Thymus (tissue), 14 donors: ENCODE results near the gene RGPD3. TPM values are rescaled to one million over a fixed set of nuclear protein-coding genes. Genes with fewer than 3 reads are reported as not detected.
"Not testable (repeated sequence)": the region's sequence is repeated elsewhere in the genome, so short reads cannot be mapped to it uniquely, and the experiment has no call there.

Experiments
- DNase-seq, 9 donors: peaks; one replicate each; pipeline ENCODE4 v3.0.0-alpha.2; 2013; ENCODE audit warnings: low spot score in 9 of 9, low read depth in 6 of 9, missing footprints in 1 of 9
- H3K27ac ChIP-seq, 2 donors: one replicate each; pipeline ENCODE4 v1.5.1; 2013; ENCODE audit warnings: control low read depth in 1 of 2, low read depth in 1 of 2, low read length in 1 of 2, mild to moderate bottlenecking in 1 of 2, moderate library complexity in 1 of 2
- H3K27me3 ChIP-seq, 2 donors: one replicate each; pipeline ENCODE4 v1.5.1; 2013; ENCODE audit warnings: low read length in 1 of 2; ENCODE audit not compliant: control insufficient read depth in 2 of 2, insufficient read depth in 1 of 2
- H3K36me3 ChIP-seq, 2 donors: one replicate each; pipeline ENCODE4 v1.5.1; 2013; ENCODE audit warnings: low read length in 1 of 2, mild to moderate bottlenecking in 1 of 2, moderate library complexity in 1 of 2; ENCODE audit not compliant: control insufficient read depth in 2 of 2, insufficient read depth in 2 of 2
- H3K4me1 ChIP-seq, 2 donors: one replicate each; pipeline ENCODE4 v1.5.1; 2013; ENCODE audit warnings: low read length in 2 of 2; ENCODE audit not compliant: control insufficient read depth in 2 of 2, insufficient read depth in 2 of 2
- H3K4me3 ChIP-seq, 2 donors: one replicate each; pipeline ENCODE4 v1.5.1; 2013; ENCODE audit warnings: low read length in 2 of 2, control low read depth in 1 of 2, mild to moderate bottlenecking in 1 of 2
- H3K9me3 ChIP-seq, 2 donors: one replicate each; pipeline ENCODE4 v1.5.1; 2013; ENCODE audit warnings: low read length in 1 of 2, mild to moderate bottlenecking in 1 of 2; ENCODE audit not compliant: control insufficient read depth in 2 of 2, insufficient read depth in 1 of 2
- WGBS: extraction: QIAGEN DNeasy Blood & Tissue Kit; methylation state at CpG from one replicate; pipeline ENCODE4 v1.1.7; 2013; 5-methylcytosine and 5-hydroxymethylcytosine counted together
- long read RNA-seq, 10 donors: transcript quantifications; one replicate each; lab custom pipeline, GENCODE V29; 2026
- polyA plus RNA-seq: library from polyadenylated mRNA; stranded (reverse); fragments of 200-250 nt; gene quantifications from one replicate; pipeline ENCODE4 v1.2.3, GENCODE V29; 2013
- total RNA-seq: library from RNA; stranded (reverse); fragments of 120-200 nt; gene quantifications from one replicate; pipeline ENCODE4 v1.2.4, GENCODE V29; 2013
- donor health status: healthy.

Gene RGPD3
- total RNA-seq (3.9 TPM), polyA plus RNA-seq (1.8 TPM)
- long read RNA-seq, donor 1, result 0 reads
- long read RNA-seq, donor 2, result 0 reads
- long read RNA-seq, donor 3, result 0 reads
- long read RNA-seq, donor 4, result 0 reads
- long read RNA-seq, donor 5, partial matches to known transcripts, result 8 of 8 reads
- long read RNA-seq, donor 5, other reads (novel, unspliced or antisense), result 0 of 8 reads
- long read RNA-seq, donor 6, partial matches to known transcripts, result 0 of 8 reads
- long read RNA-seq, donor 6, other reads (novel, unspliced or antisense), result 8 of 8 reads
- long read RNA-seq, donor 7, result 0 reads
- long read RNA-seq, donor 8, result 0 reads
- long read RNA-seq, donor 9, result 0 reads
- long read RNA-seq, donor 10, result 0 reads

- H3K27me3 ChIP-seq, H3K9me3 ChIP-seq, H3K27ac ChIP-seq, H3K4me3 ChIP-seq, H3K36me3 ChIP-seq, H3K4me1 ChIP-seq, DNase-seq: not testable (repeated sequence)
- 99% methylated on average over 45 of the region's 45 CpGs for WGBS
Measured at GRCh38 chr2:106468107-106468506, at the start of gene RGPD3. RGPD3 (minus strand) TSS chr2:106468413; CDS start chr2:106468288, 125 bp downstream.

GRCh38 chr2:106517329-106517728 is 49.1 kb upstream of the RGPD3 start:
- Histone ChIP-seq H3K27me3 (no peaks in the 10 kb centered on the region), H3K36me3 (no peaks in the 10 kb centered on the region), H3K9me3 (no peaks in the 10 kb centered on the region), H3K4me3 (no peak overlapping the region), H3K4me1 (peaks cover under 1 to 1% of the 10 kb centered on the region in 2 donors), H3K27ac (no peak overlapping the region)
- 98% methylated on average over 11 of the region's 11 CpGs for WGBS
- DNase-seq, result no peak

- WGBS, result 96% methylated on average over 1 of the region's 1 CpG
- no peaks in the 10 kb centered on the region for H3K27me3 ChIP-seq
- no peaks in the 10 kb centered on the region for H3K9me3 ChIP-seq
- no peaks in the 10 kb centered on the region for H3K36me3 ChIP-seq
- no peak for DNase-seq
- peaks cover 3 to 6% of the 10 kb centered on the region in 2 donors for H3K4me1 ChIP-seq
- H3K4me3 ChIP-seq, result no peak overlapping the region
- H3K27ac ChIP-seq, result no peak overlapping the region
Measured at GRCh38 chr2:106516864-106517263, 48.7 kb upstream of the RGPD3 start.

GRCh38 chr2:106516436-106516835 is 48.2 kb upstream of the RGPD3 start:
- Histone ChIP-seq H3K4me3 (no peak overlapping the region), H3K4me1 (peaks cover 3 to 9% of the 10 kb centered on the region in 2 donors), H3K36me3 (no peaks in the 10 kb centered on the region), H3K27ac (no peak overlapping the region), H3K9me3 (no peaks in the 10 kb centered on the region), H3K27me3 (no peaks in the 10 kb centered on the region)
- WGBS, result 98% methylated on average over 4 of the region's 4 CpGs
- no peak for DNase-seq

- 79% methylated on average over 3 of the region's 3 CpGs for WGBS
- H3K27me3 ChIP-seq, H3K27ac ChIP-seq, H3K4me3 ChIP-seq, H3K9me3 ChIP-seq, DNase-seq, H3K36me3 ChIP-seq: not testable (repeated sequence)
- H3K4me1 ChIP-seq, result peaks cover 3 to 16% of the 10 kb centered on the region in 2 donors
Measured at GRCh38 chr2:106514827-106515226, 46.6 kb upstream of the RGPD3 start.

- H3K9me3 ChIP-seq, DNase-seq, H3K36me3 ChIP-seq, H3K27me3 ChIP-seq, H3K27ac ChIP-seq, H3K4me3 ChIP-seq: not testable (repeated sequence)
- H3K4me1 ChIP-seq, result peaks cover 3 to 23% of the 10 kb centered on the region in 2 donors
- 92% methylated on average over 3 of the region's 5 CpGs for WGBS
Measured at GRCh38 chr2:106513391-106513790, 45.2 kb upstream of the RGPD3 start.

- not testable (repeated sequence) for H3K9me3 ChIP-seq, H3K27ac ChIP-seq, DNase-seq, H3K27me3 ChIP-seq, H3K36me3 ChIP-seq, H3K4me3 ChIP-seq
- peaks cover 3 to 24% of the 10 kb centered on the region in 2 donors for H3K4me1 ChIP-seq
- whole genome bisulfite sequencing, result 95% methylated on average over 7 of the region's 7 CpGs
Measured at GRCh38 chr2:106511934-106512333, 43.7 kb upstream of the RGPD3 start.

- not testable (repeated sequence) for H3K9me3 ChIP-seq, H3K27me3 ChIP-seq, H3K27ac ChIP-seq, H3K36me3 ChIP-seq, H3K4me3 ChIP-seq
- peak in 1 of 9 donors; percentile 24 for DNase-seq
- WGBS, result 35% methylated on average over 11 of the region's 16 CpGs
- peaks cover 3 to 26% of the 10 kb centered on the region in 2 donors for H3K4me1 ChIP-seq
Measured at GRCh38 chr2:106511476-106511901, 43.3 kb upstream of the RGPD3 start.

GRCh38 chr2:106510791-106511190 is 42.6 kb upstream of the RGPD3 start:
- H3K4me1 ChIP-seq, result peaks cover 3 to 26% of the 10 kb centered on the region in 2 donors
- not testable (repeated sequence) for H3K27ac ChIP-seq, H3K9me3 ChIP-seq, H3K36me3 ChIP-seq, H3K4me3 ChIP-seq, H3K27me3 ChIP-seq, DNase-seq
- 69% methylated on average over 4 of the region's 4 CpGs for WGBS
